MM.1S (cell line): ENCODE data around the gene SWI5.
"Not testable (repeated sequence)": the region's sequence is repeated elsewhere in the genome, so short reads cannot be mapped to it uniquely, and the experiment has no call there.

ENCODE experiments used
- DNase-seq: peaks from one replicate; pipeline ENCODE4 v3.0.0-alpha.2; 2015
- H2AFZ ChIP-seq: fragments of 300-600 bp; sonication (generic); 2 replicates; pipeline ENCODE4 v1.6.0; 2016; ENCODE audit warnings: antibody characterized with exemption, low read length
- H3F3A ChIP-seq: fragments of 300-600 bp; sonication (generic); 2 replicates; pipeline ENCODE4 v1.6.1; 2016; ENCODE audit warnings: mild to moderate bottlenecking, antibody characterized with exemption, low read length, moderate library complexity, mixed read lengths; ENCODE audit not compliant: insufficient read depth
- H3K27ac ChIP-seq: fragments of 300-600 bp; sonication (generic); 2 replicates; pipeline ENCODE4 v1.5.1; 2016; ENCODE audit warnings: mild to moderate bottlenecking, low read length
- H3K27me3 ChIP-seq: fragments of 300-600 bp; sonication (generic); replicated peaks from 2 replicates; pipeline ENCODE4 v1.6.0; 2016; ENCODE audit warnings: low read length; ENCODE audit not compliant: insufficient read depth
- H3K36me3 ChIP-seq: fragments of 300-600 bp; sonication (generic); replicated peaks from 2 replicates; pipeline ENCODE4 v1.6.1; 2016; ENCODE audit warnings: mild to moderate bottlenecking, low read length, mixed read lengths; ENCODE audit not compliant: insufficient read depth
- H3K4me1 ChIP-seq: fragments of 300-600 bp; sonication (generic); 2 replicates; pipeline ENCODE4 v1.6.1; 2016; ENCODE audit warnings: low read length, mixed read lengths
- H3K4me2 ChIP-seq: fragments of 300-600 bp; sonication (generic); 2 replicates; pipeline ENCODE4 v1.6.0; 2016; ENCODE audit warnings: low read depth, low read length
- H3K4me3 ChIP-seq: fragments of 300-600 bp; sonication (generic); 2 replicates; pipeline ENCODE4 v1.5.1; 2016; ENCODE audit warnings: low read length, mixed read lengths
- H3K79me2 ChIP-seq: fragments of 300-600 bp; sonication (generic); 2 replicates; pipeline ENCODE4 v1.6.1; 2016; ENCODE audit warnings: mixed run types, low read length, mixed read lengths
- H3K9ac ChIP-seq: fragments of 300-600 bp; sonication (generic); 2 replicates; pipeline ENCODE4 v1.6.1; 2016; ENCODE audit warnings: low read length, mixed read lengths
- H3K9me2 ChIP-seq: fragments of 300-600 bp; sonication (generic); replicated peaks from 2 replicates; pipeline ENCODE4 v1.6.1; 2016; ENCODE audit warnings: mild to moderate bottlenecking, low read length, mixed read lengths; ENCODE audit not compliant: insufficient read depth
- H3K9me3 ChIP-seq: fragments of 300-600 bp; sonication (generic); replicated peaks from 2 replicates; pipeline ENCODE4 v1.6.1; 2016; ENCODE audit warnings: mild to moderate bottlenecking, low read length, mixed read lengths; ENCODE audit not compliant: insufficient read depth
- H4K20me1 ChIP-seq: fragments of 300-600 bp; sonication (generic); 2 replicates; pipeline ENCODE4 v1.6.1; 2016; ENCODE audit warnings: mild to moderate bottlenecking, low read length, moderate library complexity, mixed read lengths; ENCODE audit not compliant: insufficient read depth
- CTCF ChIP-seq: fragments of 300-600 bp; sonication (generic); IDR thresholded peaks from 2 replicates; pipeline ENCODE4 v1.5.1; 2016; ENCODE audit warnings: antibody characterized with exemption, low read length, mixed read lengths
- EZH2 ChIP-seq: fragments of 300-600 bp; sonication (generic); optimal IDR thresholded peaks from 2 replicates; pipeline ENCODE3; 2017; ENCODE audit warnings: low read depth, mild to moderate bottlenecking, antibody characterized with exemption, low read length, mixed read lengths
- EZH2phosphoT487 ChIP-seq: fragments of 300-600 bp; sonication (generic); IDR thresholded peaks from 2 replicates; pipeline ENCODE4 v1.6.1; 2018; ENCODE audit warnings: antibody characterized with exemption, low read length

The SWI5 gene

GRCh38 chr9:128275198-128276007 is 673 bp upstream of the SWI5 start, which contains the start of gene GOLGA2:
Gene GOLGA2 (minus strand): TSS chr9:128276007. CDS start chr9:128275976, 31 bp downstream.
- peak within 1 kb of the TSS; percentile 19; the same call in 1 of the 2 replicates for H3K27ac ChIP-seq

GRCh38 chr9:128276574-128277270 is 646 bp downstream of the SWI5 start:
- Histone ChIP-seq H3K27ac (no peak overlapping the region), H3K4me2 (peak overlapping the region; percentile 91), H3K27me3 (no peaks in the 10 kb centered on the region), H2AFZ (peak overlapping the region; percentile 83), H3K4me3 (peak overlapping the region; percentile 76), H3K9ac (peak overlapping the region; percentile 77), H3K9me3 (no peaks in the 10 kb centered on the region), H3K36me3 (no peaks in the 10 kb centered on the region), H3F3A (no peaks in the 10 kb centered on the region; the same call in 1 of the 2 replicates), H4K20me1 (no peaks in the 10 kb centered on the region), H3K79me2 (peaks cover 25% of the 10 kb centered on the region), H3K4me1 (peaks cover 5% of the 10 kb centered on the region; the same call in 1 of the 2 replicates), H3K9me2 (no peaks in the 10 kb centered on the region)
- DNase-seq, result no peak
- TF ChIP-seq EZH2phosphoT487 (no peak), CTCF (no peak), EZH2 (no peak)

More at GRCh38 chr9:128275198-128276007, 673 bp upstream of the SWI5 start, which contains the start of gene GOLGA2:
- Histone ChIP-seq H4K20me1 (no peaks in the 10 kb centered on the region), H3K9me2 (no peaks in the 10 kb centered on the region), H2AFZ (peak within 1 kb of the TSS; percentile 90), H3K36me3 (no peaks in the 10 kb centered on the region), H3K9ac (peak within 1 kb of the TSS; percentile 91), H3K4me3 (peak within 1 kb of the TSS; percentile 93), H3K27me3 (no peaks in the 10 kb centered on the region), H3F3A (no peaks in the 10 kb centered on the region; the same call in 1 of the 2 replicates), H3K4me2 (peak within 1 kb of the TSS; percentile 91), H3K9me3 (no peaks in the 10 kb centered on the region), H3K4me1 (peaks cover 5% of the 10 kb centered on the region; the same call in 1 of the 2 replicates), H3K79me2 (peaks cover 25% of the 10 kb centered on the region)
- DNase-seq, result no peak
- no peak for TF ChIP-seq CTCF
- no peak for TF ChIP-seq EZH2phosphoT487
- TF ChIP-seq EZH2, result no peak

- not testable (repeated sequence) for H4K20me1 ChIP-seq, H3K27ac ChIP-seq, H3K36me3 ChIP-seq, H3K9me3 ChIP-seq, H3K4me1 ChIP-seq, H3K9ac ChIP-seq, DNase-seq, H2AFZ ChIP-seq, H3K27me3 ChIP-seq, H3K4me2 ChIP-seq, H3K4me3 ChIP-seq, H3F3A ChIP-seq, H3K9me2 ChIP-seq
- H3K79me2 ChIP-seq, result peaks cover 18% of the 10 kb centered on the region
Observed at GRCh38 chr9:128279088-128280073, 3.3 kb downstream of the SWI5 start.
